ENCODE results near the gene TAF11L7. TPM values are rescaled to one million over a fixed set of nuclear protein-coding genes. Genes with fewer than 3 reads are reported as not detected.
"Not testable (repeated sequence)": the region's sequence is repeated elsewhere in the genome, so short reads cannot be mapped to it uniquely, and the experiment has no call there.

The TAF11L7 gene
- total RNA-seq = not detected in 2 replicates
- polyA plus RNA-seq (2012) = not detected

DNA sequence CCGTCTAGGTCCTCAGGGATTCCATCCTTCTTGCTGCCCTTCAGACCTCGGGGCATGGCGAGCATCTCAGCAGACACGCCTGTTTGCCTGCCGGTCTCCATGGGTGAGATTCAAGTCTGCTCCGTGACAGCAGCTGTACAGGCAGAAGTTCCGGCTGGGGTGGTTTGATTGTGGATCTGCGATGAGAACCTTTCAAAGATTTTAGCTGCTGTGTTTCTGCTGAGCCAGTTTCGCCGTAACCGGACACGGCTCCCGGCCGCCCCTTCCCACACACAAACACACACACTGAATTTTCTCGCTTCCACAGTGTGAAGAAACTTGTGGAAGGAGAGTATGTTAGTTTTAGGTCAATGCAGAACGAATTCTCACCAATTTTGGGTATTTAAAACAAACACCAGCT, at the start of gene TAF11L7:
TAF11L7 (minus strand) TSS at position 101 of the 400 bp plus-strand sequence.
- not testable (repeated sequence) for DNase-seq (ENCODE audit: low read depth)

GRCh38 chr5:17634160-17634559, 48.6 kb upstream of the TAF11L7 start, which contains the start of gene TAF11L14:
TAF11L14 (plus strand) TSS chr5:17634460.
- DNase-seq (ENCODE audit: low read depth) = no peak

DNA sequence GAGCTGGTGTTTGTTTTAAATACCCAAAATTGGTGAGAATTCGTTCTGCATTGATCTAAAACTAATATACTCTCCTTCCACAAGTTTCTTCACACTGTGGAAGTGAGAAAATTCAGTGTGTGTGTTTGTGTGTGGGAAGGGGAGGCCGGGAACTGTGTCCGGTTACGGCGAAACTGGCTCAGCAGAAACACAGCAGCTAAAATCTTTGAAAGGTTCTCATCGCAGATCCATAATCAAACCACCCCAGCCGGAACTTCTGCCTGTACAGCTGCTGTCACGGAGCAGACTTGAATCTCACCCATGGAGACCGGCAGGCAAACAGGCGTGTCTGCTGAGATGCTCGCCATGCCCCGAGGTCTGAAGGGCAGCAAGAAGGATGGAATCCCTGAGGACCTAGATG, 46.2 kb upstream of the TAF11L7 start, which contains the start of gene TAF11L13:
TAF11L13 (plus strand) TSS at position 301 of the 400 bp plus-strand sequence.
- DNase-seq (ENCODE audit: low read depth) = not testable (repeated sequence)

GRCh38 chr5:17625686-17626085, 40.1 kb upstream of the TAF11L7 start:
- no peak for DNase-seq (ENCODE audit: low read depth)

GRCh38 chr5:17620627-17621026, 35.1 kb upstream of the TAF11L7 start:
- no peak for DNase-seq (ENCODE audit: low read depth)

DNA sequence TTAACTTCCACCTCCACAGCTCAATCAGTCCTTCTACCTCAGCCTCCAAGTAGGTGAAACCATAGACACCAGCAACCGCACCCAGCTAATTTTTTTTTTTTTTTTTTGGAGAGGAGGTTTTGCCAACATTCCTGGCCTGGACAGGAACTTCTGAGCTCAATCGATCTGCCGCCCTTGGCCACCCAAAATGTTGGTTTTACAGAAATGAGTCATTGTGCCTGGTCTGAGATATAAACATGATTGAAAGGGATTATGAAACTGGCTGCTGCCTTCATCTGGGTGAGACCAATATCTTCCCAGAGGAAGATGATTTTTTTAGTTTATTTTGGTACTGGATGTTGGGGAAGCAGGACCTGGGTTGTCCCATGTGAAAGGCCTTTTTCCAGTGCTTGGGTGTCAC, 33.8 kb upstream of the TAF11L7 start:
- DNase-seq (ENCODE audit: low read depth) = no peak

DNA sequence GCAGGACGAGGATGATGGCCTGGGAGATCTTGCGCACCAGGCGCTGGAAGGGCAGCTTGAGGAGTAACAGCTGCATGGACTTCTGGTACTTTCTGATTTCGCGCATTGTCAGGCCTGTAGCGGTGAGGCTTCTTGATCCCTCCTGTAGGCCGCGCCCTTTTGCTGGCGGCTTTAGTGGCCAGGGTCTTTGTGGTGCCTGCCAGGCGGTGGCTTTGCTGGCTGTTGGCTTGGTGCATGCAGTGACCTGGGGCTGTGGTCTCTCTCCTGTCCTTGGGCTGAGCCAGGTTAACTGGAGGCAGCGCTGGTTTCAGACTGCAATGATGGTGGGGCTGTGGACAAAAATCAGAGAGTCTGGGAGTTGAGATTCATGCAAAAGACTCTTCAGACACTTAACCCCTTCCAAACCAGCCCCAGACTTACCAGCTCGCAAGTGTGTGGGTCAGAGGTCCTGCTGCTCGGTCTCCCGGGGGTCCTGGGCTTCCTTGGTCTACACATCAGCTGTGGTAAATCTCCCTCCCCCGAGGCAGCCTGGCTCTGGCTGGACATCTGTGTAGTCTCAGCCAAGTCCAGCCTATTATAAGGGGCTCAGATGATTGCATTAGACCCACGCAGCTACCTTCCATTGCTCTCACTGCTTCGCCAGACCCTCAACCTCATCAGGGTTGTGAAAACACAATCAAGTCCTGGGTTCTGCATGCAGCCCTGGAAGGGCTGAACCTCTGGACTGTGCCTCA, 29.5 kb upstream of the TAF11L7 start:
- DNase-seq (ENCODE audit: low read depth) = no peak

DNA sequence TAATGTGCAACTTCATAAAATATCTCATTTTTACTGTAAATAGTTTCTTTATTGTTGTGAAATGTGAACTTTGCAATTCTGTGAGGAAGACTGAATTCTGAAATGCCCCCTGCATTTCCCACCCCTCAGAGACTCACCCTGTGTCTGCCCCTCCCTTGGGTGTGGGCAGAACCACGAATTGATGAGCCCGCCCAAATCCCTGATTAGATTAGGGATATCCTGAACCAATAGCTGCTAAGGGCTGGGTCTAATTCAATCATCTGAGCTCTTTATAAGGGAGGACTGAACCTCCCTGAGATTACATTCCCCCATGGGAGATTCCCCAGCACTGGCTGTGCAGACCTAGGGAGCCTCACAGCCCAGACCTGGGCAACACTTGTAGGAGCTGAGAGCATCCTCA, 24.5 kb upstream of the TAF11L7 start, which contains the start of gene TAF11L12:
TAF11L12 (plus strand) TSS at position 301 of the 400 bp plus-strand sequence.
- DNase-seq (ENCODE audit: low read depth) = not testable (repeated sequence)

DNA sequence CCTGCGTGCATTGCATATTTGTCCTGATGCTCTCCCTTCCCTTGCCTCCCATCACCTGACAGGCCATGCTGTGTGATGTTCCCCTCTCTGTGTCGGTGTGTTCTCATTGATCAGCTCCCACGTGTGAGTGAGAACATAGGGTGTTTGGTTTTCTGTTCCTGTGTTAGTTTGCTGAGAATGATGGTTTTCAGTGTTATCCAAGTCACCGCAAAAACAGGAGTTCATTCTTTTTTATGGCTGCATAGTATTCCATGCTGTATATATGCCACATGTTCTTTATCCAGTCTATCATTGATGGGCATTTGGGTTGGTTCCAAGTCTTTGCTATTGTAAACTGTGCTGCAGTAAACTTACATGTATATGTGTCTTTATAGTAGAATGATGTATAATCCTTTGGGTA, 21.9 kb upstream of the TAF11L7 start:
- not testable (repeated sequence) for DNase-seq (ENCODE audit: low read depth)

DNA sequence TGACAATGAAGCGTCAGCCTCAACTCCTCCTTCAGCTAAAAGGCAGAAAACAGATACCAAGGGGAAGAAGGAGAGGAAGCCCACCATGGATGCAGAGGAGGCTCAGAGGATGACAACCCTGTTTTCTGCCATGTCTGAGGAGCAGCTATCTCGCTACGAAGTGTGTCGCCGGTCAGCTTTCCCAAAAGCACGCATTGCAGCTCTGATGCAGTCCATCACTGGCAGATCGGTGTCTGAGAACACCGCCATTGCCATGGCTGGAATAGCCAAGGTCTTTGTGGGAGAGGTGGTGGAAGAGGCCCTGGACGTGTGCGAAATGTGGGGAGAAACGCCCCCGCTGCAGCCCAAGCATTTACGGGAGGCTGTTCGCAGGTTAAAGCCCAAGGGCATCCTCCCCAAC, 19.4 kb upstream of the TAF11L7 start:
- no peak for DNase-seq (ENCODE audit: low read depth)

DNA sequence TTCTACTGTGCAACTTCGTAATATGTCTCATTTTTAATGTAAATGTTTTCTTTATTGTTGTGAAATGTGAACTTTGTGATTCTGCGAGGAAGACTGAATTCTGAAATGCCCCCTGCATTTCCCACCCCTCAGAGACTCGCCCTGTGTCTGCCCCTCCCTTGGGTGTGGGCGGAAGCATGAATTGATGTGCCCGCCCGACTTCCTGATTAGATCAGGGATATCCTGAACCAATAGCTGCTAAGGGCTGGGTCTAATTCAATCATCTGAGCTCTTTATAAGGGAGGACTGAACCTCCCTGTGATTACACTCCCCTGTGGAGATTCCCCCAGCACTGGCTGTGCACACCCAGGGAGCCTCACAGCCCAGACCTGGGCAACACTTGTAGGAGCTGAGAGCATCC, 18.3 kb upstream of the TAF11L7 start, which contains the start of gene TAF11L11:
TAF11L11 (plus strand) TSS at position 304 of the 400 bp plus-strand sequence.
- not testable (repeated sequence) for DNase-seq (ENCODE audit: low read depth)

GRCh38 chr5:17597728-17598127, 12.2 kb upstream of the TAF11L7 start, which contains the start of gene TAF11L10:
TAF11L10 (minus strand) TSS chr5:17597828.
- DNase-seq (ENCODE audit: low read depth) = not testable (repeated sequence)

DNA sequence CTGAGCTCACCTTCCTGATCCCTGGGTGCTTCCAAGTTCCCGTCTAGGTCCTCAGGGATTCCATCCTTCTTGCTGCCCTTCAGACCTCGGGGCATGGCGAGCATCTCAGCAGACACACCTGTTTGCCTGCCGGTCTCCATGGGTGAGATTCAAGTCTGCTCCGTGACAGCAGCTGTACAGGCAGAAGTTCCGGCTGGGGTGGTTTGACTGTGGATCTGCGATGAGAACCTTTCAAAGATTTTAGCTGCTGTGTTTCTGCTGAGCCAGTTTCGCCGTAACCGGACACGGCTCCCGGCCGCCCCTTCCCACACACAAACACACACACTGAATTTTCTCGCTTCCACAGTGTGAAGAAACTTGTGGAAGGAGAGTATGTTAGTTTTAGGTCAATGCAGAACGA, 8.7 kb upstream of the TAF11L7 start, which contains the start of gene TAF11L9:
TAF11L9 (minus strand) TSS at position 140 of the 400 bp plus-strand sequence.
- DNase-seq (ENCODE audit: low read depth) = not testable (repeated sequence)

DNA sequence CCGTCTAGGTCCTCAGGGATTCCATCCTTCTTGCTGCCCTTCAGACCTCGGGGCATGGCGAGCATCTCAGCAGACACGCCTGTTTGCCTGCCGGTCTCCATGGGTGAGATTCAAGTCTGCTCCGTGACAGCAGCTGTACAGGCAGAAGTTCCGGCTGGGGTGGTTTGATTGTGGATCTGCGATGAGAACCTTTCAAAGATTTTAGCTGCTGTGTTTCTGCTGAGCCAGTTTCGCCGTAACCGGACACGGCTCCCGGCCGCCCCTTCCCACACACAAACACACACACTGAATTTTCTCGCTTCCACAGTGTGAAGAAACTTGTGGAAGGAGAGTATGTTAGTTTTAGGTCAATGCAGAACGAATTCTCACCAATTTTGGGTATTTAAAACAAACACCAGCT, 5.3 kb upstream of the TAF11L7 start, which contains the start of gene TAF11L8:
TAF11L8 (minus strand) TSS at position 101 of the 400 bp plus-strand sequence.
- not testable (repeated sequence) for DNase-seq (ENCODE audit: low read depth)

Other genes with a start within 250 kb of the TAF11L7 start
- gene TAF11L2, start 87.5 kb downstream of the TAF11L7 start, total RNA-seq = not detected in 2 replicates
- gene TAF11L3, start 67.4 kb downstream of the TAF11L7 start, total RNA-seq = not detected in 2 replicates
- not detected in 2 replicates for gene TAF11L4, start 64.0 kb downstream of the TAF11L7 start, total RNA-seq
- gene TAF11L5, start 60.5 kb downstream of the TAF11L7 start, total RNA-seq = not detected in 2 replicates
- gene TAF11L6, start 57.1 kb downstream of the TAF11L7 start, total RNA-seq = not detected in 2 replicates
- not detected in 2 replicates for gene TAF11L8, start 5.2 kb upstream of the TAF11L7 start, total RNA-seq
- not detected in 2 replicates for gene TAF11L9, start 8.6 kb upstream of the TAF11L7 start, total RNA-seq
- gene TAF11L10, start 12.1 kb upstream of the TAF11L7 start, total RNA-seq = not detected in 2 replicates
- gene TAF11L11, start 18.4 kb upstream of the TAF11L7 start, total RNA-seq = not detected in 2 replicates
- not detected in 2 replicates for gene TAF11L12, start 24.6 kb upstream of the TAF11L7 start, total RNA-seq
- not detected in 2 replicates for gene TAF11L13, start 46.3 kb upstream of the TAF11L7 start, total RNA-seq
- gene TAF11L14, start 48.7 kb upstream of the TAF11L7 start, total RNA-seq = not detected in 2 replicates

Data from myocyte (in vitro differentiated cells).